IMR-90 (cell line): ENCODE measurements around the gene CACUL1.

Experiments
- CTCF ChIP-seq: conservative IDR thresholded peaks from 2 replicates; pipeline ENCODE4 v1.5.1; 2012; ENCODE audit warnings: mild to moderate bottlenecking, low read depth, low read length, improper control_type of control experiment
- ELK1 ChIP-seq: fragments of 150-350 bp; IDR thresholded peaks from 2 replicates; pipeline ENCODE4 v1.6.1; 2016; ENCODE audit warnings: low read depth, mild to moderate bottlenecking, low read length, moderate library complexity, borderline replicate concordance

- TF ChIP-seq CTCF (no peak), ELK1 (no peak)
These were observed 96.0 kb downstream of the CACUL1 start for GRCh38 chr10:118658762-118659161.
